Smooth muscle cell of trachea (primary cell): Measurements from ENCODE around the gene LYSMD2. TPM values are rescaled to one million over a fixed set of nuclear protein-coding genes. Genes with fewer than 3 reads are reported as not detected.

ENCODE experiments used
- total RNA-seq: library from RNA; depleted of rRNA; stranded (reverse); fragments of >200 nt; gene quantifications from 2 replicates; pipeline ENCODE4 v1.2.1, GENCODE V29; 2014

Gene LYSMD2
- 3.6 and 6.6 TPM in 2 replicates for total RNA-seq

GRCh38 chr15:51737522-51738305 is at the start of gene LYSMD2:
LYSMD2 (minus strand) TSS chr15:51737655; CDS start chr15:51737622, 33 bp downstream.

GRCh38 chr15:51750792-51751696 is 13.6 kb upstream of the LYSMD2 start, which contains the start of gene TMOD2:
TMOD2 (plus strand) TSS chr15:51751597; CDS start chr15:51766442, 14,845 bp downstream.

GRCh38 chr15:51681303-51681963 is 56.0 kb downstream of the LYSMD2 start, which contains the start of gene SCG3:
SCG3 (plus strand) TSS chr15:51681503; CDS start chr15:51681756, 253 bp downstream.

Other genes with a start within 250 kb of the LYSMD2 start
- 23.7 and 40.7 TPM in 2 replicates for gene DMXL2, start 114.9 kb downstream of the LYSMD2 start, total RNA-seq
- gene SCG3, start 56.2 kb downstream of the LYSMD2 start, total RNA-seq = not detected in 2 replicates
- 9.0 and 9.3 TPM in 2 replicates for gene TMOD2, start 13.9 kb upstream of the LYSMD2 start, total RNA-seq
- 33.6 and 41.2 TPM in 2 replicates for gene TMOD3, start 92.0 kb upstream of the LYSMD2 start, total RNA-seq
- gene LEO1, start 234.1 kb upstream of the LYSMD2 start, total RNA-seq = 23.8 and 35.6 TPM in 2 replicates